Lung (tissue), 12 donors: ENCODE measurements around the gene MEGF10. TPM values are rescaled to one million over a fixed set of nuclear protein-coding genes. Genes with fewer than 3 reads are reported as not detected.

Experiments used
- ATAC-seq: fragments of 200-7000 bp; cut with Tn5 transposase; one replicate; pipeline ENCODE4 v1.9.1; 2020; ENCODE audit warnings: moderate number of reproducible peaks; ENCODE audit not compliant: insufficient read depth, low FRiP score
- DNase-seq, 3 donors: peaks; one replicate each; pipeline ENCODE4 v3.0.0-alpha.2; 2013 to 2017
- H3K27ac ChIP-seq, 2 donors: one replicate each; pipeline ENCODE4 v1.5.1; 2013; ENCODE audit warnings: mild to moderate bottlenecking in 2 of 2, moderate library complexity in 2 of 2, control low read depth in 1 of 2, inconsistent platforms in 1 of 2, low read depth in 1 of 2, low read length in 1 of 2
- H3K27me3 ChIP-seq, 3 donors: one replicate each; pipeline ENCODE4 v1.5.1; 2013; ENCODE audit warnings: low read length in 2 of 3; ENCODE audit not compliant: control insufficient read depth in 3 of 3, insufficient read depth in 3 of 3
- H3K36me3 ChIP-seq, 4 donors: one replicate each; pipeline ENCODE4 v1.5.1; 2013; ENCODE audit warnings: low read length in 4 of 4, mild to moderate bottlenecking in 1 of 4, moderate library complexity in 1 of 4; ENCODE audit not compliant: control insufficient read depth in 4 of 4, insufficient read depth in 4 of 4
- H3K4me1 ChIP-seq, 5 donors: one replicate each; pipeline ENCODE4 v1.5.1; 2013; ENCODE audit warnings: low read length in 5 of 5, mild to moderate bottlenecking in 2 of 5, moderate library complexity in 1 of 5; ENCODE audit not compliant: control insufficient read depth in 5 of 5, insufficient read depth in 5 of 5
- H3K4me3 ChIP-seq: one replicate; pipeline ENCODE4 v1.5.1; 2013; ENCODE audit warnings: mild to moderate bottlenecking, control low read depth, moderate library complexity
- H3K9ac ChIP-seq, 2 donors: one replicate each; pipeline ENCODE4 v1.5.1; 2013; ENCODE audit warnings: low read length in 2 of 2, control low read depth in 1 of 2; ENCODE audit not compliant: insufficient read depth in 1 of 2
- H3K9me3 ChIP-seq, 4 donors: one replicate each; pipeline ENCODE4 v1.5.1; 2013; ENCODE audit warnings: low read length in 3 of 4, mild to moderate bottlenecking in 1 of 4, moderate library complexity in 1 of 4; ENCODE audit not compliant: control insufficient read depth in 4 of 4, insufficient read depth in 3 of 4
- CTCF ChIP-seq: IDR thresholded peaks from 2 replicates; pipeline ENCODE4 v1.5.1; 2012; ENCODE audit warnings: mild to moderate bottlenecking; ENCODE audit errors: control extremely low read depth, extremely low read depth
- WGBS, 2 donors: extraction: QIAGEN DNeasy Blood & Tissue Kit; methylation state at CpG; one replicate each; pipeline ENCODE4 v1.1.7; 2013; 5-methylcytosine and 5-hydroxymethylcytosine counted together
- polyA plus RNA-seq, 2 donors: library from polyadenylated mRNA; stranded (reverse); fragments of 200-250 nt; gene quantifications; one replicate each; pipeline ENCODE4 v1.2.1, GENCODE V29; 2013
- total RNA-seq, 2 donors: library from RNA; depleted of rRNA in 1 of 2; stranded (reverse); fragments of >200 nt in 1 of 2; gene quantifications; one replicate each; pipeline ENCODE4 v1.2.1, GENCODE V29; 2014 to 2021
- donor health status: control.
- donor health status: control.
- donor health status: Bipolar disorder and iron deficiency.
- donor health status: healthy.
- donor health status: DM: yes; HTN: yes; CAD: no.

Gene MEGF10
- total and polyA plus RNA-seq, 4 donors = 0.02 to 0.82 (median 0.12) TPM

- no peak overlapping the region for H3K4me3 ChIP-seq
- H3K4me1 ChIP-seq = peaks cover 0 to 5% (median 0%) of the 10 kb centered on the region in 5 donors
- no peak for TF ChIP-seq CTCF
- no peak overlapping the region for H3K27ac ChIP-seq
- peaks cover 0 to 22% (median 19%) of the 10 kb centered on the region in 3 donors for H3K27me3 ChIP-seq
- no peaks in the 10 kb centered on the region for H3K36me3 ChIP-seq
- 80 to 83% methylated on average over 7 of the region's 7 CpGs for WGBS, 2 donors
- H3K9ac ChIP-seq = no peak overlapping the region
- no peaks in the 10 kb centered on the region for H3K9me3 ChIP-seq
- DNase-seq (no peak), ATAC-seq (no peak)
Measured at GRCh38 chr5:127447827-127448226, 157.2 kb downstream of the MEGF10 start.

- Histone ChIP-seq H3K27ac (no peak overlapping the region), H3K9ac (no peak overlapping the region), H3K36me3 (no peaks in the 10 kb centered on the region), H3K9me3 (peaks cover 0 to 3% (median 0%) of the 10 kb centered on the region in 4 donors), H3K4me1 (peaks cover 0 to 5% (median 0%) of the 10 kb centered on the region in 5 donors), H3K27me3 (peaks cover 0 to 27% (median 19%) of the 10 kb centered on the region in 3 donors), H3K4me3 (no peak overlapping the region)
- WGBS, 2 donors = 92 to 93% methylated on average over 3 of the region's 3 CpGs
- DNase-seq = no peak
- no peak for TF ChIP-seq CTCF
- ATAC-seq = no peak
Measured at GRCh38 chr5:127450046-127450445, 159.4 kb downstream of the MEGF10 start.

DNA sequence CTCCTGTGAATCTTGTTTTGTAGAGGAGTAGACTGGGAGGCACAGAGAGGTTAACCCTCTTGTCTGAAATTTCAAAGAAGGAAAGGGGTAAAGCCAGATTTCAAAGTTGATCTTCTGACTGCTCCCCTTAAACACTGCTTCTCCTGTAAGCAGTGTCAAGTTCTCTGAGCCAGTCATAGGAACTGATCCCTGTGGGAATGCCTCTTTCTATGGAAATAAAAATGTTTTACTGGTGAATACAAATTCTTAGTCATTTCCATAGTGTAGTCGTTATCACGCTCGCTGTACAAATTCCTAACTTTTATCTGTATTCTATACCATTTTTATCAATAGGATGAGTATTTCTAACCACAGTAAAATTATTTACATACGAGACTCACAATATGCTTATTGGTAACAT is 160.5 kb downstream of the MEGF10 start:
- TF ChIP-seq CTCF = no peak
- 93 to 94% methylated on average over 4 of the region's 4 CpGs for WGBS, 2 donors

DNA sequence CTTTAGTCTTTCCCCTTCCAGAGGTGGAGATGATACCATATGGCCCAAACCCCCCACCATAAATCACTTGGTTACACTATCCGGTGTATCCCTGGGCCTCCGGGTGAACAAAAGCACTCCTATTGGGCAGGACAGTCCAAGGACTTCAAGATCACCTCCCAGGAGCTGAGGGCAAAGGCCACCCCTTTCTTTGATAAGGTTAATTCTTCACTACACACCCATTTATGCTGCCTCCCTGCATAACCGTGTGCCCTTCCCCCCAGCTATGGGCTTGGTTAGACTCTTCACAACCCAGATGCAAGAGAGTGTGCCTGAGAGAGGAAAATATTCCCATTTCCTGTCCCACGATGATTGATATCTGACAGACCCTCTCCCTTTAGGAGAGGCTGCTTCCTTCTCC is 162.0 kb downstream of the MEGF10 start:
- H3K36me3 ChIP-seq = no peaks in the 10 kb centered on the region
- no peak overlapping the region for H3K27ac ChIP-seq
- 67 to 84% methylated on average over 4 of the region's 4 CpGs for WGBS, 2 donors
- no peak overlapping the region for H3K9ac ChIP-seq
- H3K27me3 ChIP-seq = peaks cover 0 to 23% (median 19%) of the 10 kb centered on the region in 3 donors
- TF ChIP-seq CTCF = no peak
- no peaks in the 10 kb centered on the region for H3K4me1 ChIP-seq
- H3K4me3 ChIP-seq = no peak overlapping the region
- no peak for ATAC-seq
- no peak for DNase-seq
- peaks cover 0 to 3% (median 0%) of the 10 kb centered on the region in 4 donors for H3K9me3 ChIP-seq

More for the DNA sequence above, 160.5 kb downstream of the MEGF10 start:
- H3K4me3 ChIP-seq = no peak overlapping the region
- no peak for DNase-seq
- H3K27ac ChIP-seq = no peak overlapping the region
- H3K4me1 ChIP-seq = peaks cover 0 to 5% (median 0%) of the 10 kb centered on the region in 5 donors
- peaks cover 0 to 3% (median 0%) of the 10 kb centered on the region in 4 donors for H3K9me3 ChIP-seq
- no peaks in the 10 kb centered on the region for H3K36me3 ChIP-seq
- no peak for ATAC-seq
- H3K27me3 ChIP-seq = peaks cover 0 to 27% (median 19%) of the 10 kb centered on the region in 3 donors
- H3K9ac ChIP-seq = no peak overlapping the region
